CD4-positive, alpha-beta T cell (primary cell): ENCODE data around the gene FDXACB1. TPM values are rescaled to one million over a fixed set of nuclear protein-coding genes. Genes with fewer than 3 reads are reported as not detected.

Source experiments
- ATAC-seq: fragments of 200-7000 bp; cut with Tn5 transposase; one replicate; pipeline ENCODE4 v1.10.0; 2022; ENCODE audit warnings: mild to moderate bottlenecking; ENCODE audit not compliant: poor library complexity
- CTCF ChIA-PET: fragments of 350-600 bp; sonication (Branson Sonifier 250); formaldehyde crosslinking; loops from one replicate; lab custom pipeline; 2021; ENCODE audit warnings: antibody characterized with exemption, inconsistent platforms; lab: Charles Lee
- POLR2A ChIA-PET: fragments of 350-600 bp; sonication (Branson Sonifier 250); formaldehyde crosslinking; loops from one replicate; lab custom pipeline; 2021; ENCODE audit warnings: antibody characterized with exemption, inconsistent platforms; lab: Charles Lee
- DNase-seq, 14 experiments: peaks; one replicate each; pipeline ENCODE4 v3.0.0-alpha.2; 2013 to 2020; ENCODE audit warnings: mixed read lengths in 2 of 14
- H3K27ac ChIP-seq, 2 donors: one replicate each; pipeline versions ENCODE4 v1.5.1 to v1.7.0; 2013; ENCODE audit warnings: low read length in 2 of 2, low read depth in 1 of 2, mild to moderate bottlenecking in 1 of 2
- H3K27me3 ChIP-seq, 2 experiments: 1 replicate in 1 of 2; 2 replicates in 1 of 2; pipeline versions ENCODE4 v1.6.1 to v1.7.0; 2013; ENCODE audit warnings: low read length in 2 of 2, control low read depth in 1 of 2, mild to moderate bottlenecking in 1 of 2, moderate library complexity in 1 of 2; ENCODE audit not compliant: insufficient read depth in 2 of 2, control insufficient read depth in 1 of 2
- H3K36me3 ChIP-seq: one replicate; pipeline ENCODE4 v1.6.1; 2013; ENCODE audit warnings: low read length, control low read depth; ENCODE audit not compliant: insufficient read depth
- H3K4me1 ChIP-seq: one replicate; pipeline ENCODE4 v1.6.1; 2013; ENCODE audit warnings: low read length, control low read depth; ENCODE audit not compliant: insufficient read depth
- H3K4me3 ChIP-seq: one replicate; pipeline ENCODE4 v1.5.1; 2013; ENCODE audit warnings: mild to moderate bottlenecking, low read length, moderate library complexity
- H3K9me3 ChIP-seq, 2 experiments: 1 replicate in 1 of 2; 2 replicates in 1 of 2; pipeline versions ENCODE4 v1.6.1 to v1.7.0; 2013; ENCODE audit warnings: low read length in 2 of 2, mild to moderate bottlenecking in 2 of 2, control low read depth in 1 of 2, moderate library complexity in 1 of 2; ENCODE audit not compliant: control insufficient read depth in 1 of 2, insufficient read depth in 1 of 2
- H3K27ac Mint-ChIP-seq: one replicate; pipeline ENCODE4 v1.8.0; 2020; ENCODE audit warnings: mixed read lengths
- H3K27me3 Mint-ChIP-seq: one replicate; pipeline ENCODE4 v1.8.0; 2021; ENCODE audit warnings: mixed read lengths
- H3K36me3 Mint-ChIP-seq: one replicate; pipeline ENCODE4 v1.8.0; 2021; ENCODE audit warnings: low read depth, mixed read lengths
- H3K4me1 Mint-ChIP-seq: one replicate; pipeline ENCODE4 v1.8.0; 2021; ENCODE audit warnings: low read depth, mixed read lengths
- H3K4me3 Mint-ChIP-seq: one replicate; pipeline ENCODE4 v1.8.0; 2020; ENCODE audit warnings: mild to moderate bottlenecking, mixed read lengths
- H3K9me3 Mint-ChIP-seq: one replicate; pipeline ENCODE4 v1.8.0; 2020; ENCODE audit warnings: mixed read lengths
- intact Hi-C, 2 experiments: fragments of 100-400 bp; cut with DNase I in 1 of 2; cut with micrococcal nuclease in 1 of 2; formaldehyde crosslinking; loops; one replicate each; pipeline versions ENCODE4 v1.15.1 to v1.9.0; 2023 to 2025; cut with DNase I, micrococcal nuclease
- total RNA-seq, 174 experiments: library from RNA in 2 of 174; stranded (reverse) in 2 of 174; gene quantifications; one replicate each; pipeline ENCODE4 v1.2.3 and lab custom pipeline; 2021 to 2026
- TF ChIP-seq, protein P1 (sequence below): fragments of 200-600 bp; IDR thresholded peaks from one replicate; pipeline ENCODE4 v1.8.0; 2022; ENCODE audit warnings: antibody characterized with exemption, mild to moderate bottlenecking

The FDXACB1 gene
- total RNA-seq, 2 experiments from 2014 or later, result 3.4 to 3.9 TPM

DNA sequence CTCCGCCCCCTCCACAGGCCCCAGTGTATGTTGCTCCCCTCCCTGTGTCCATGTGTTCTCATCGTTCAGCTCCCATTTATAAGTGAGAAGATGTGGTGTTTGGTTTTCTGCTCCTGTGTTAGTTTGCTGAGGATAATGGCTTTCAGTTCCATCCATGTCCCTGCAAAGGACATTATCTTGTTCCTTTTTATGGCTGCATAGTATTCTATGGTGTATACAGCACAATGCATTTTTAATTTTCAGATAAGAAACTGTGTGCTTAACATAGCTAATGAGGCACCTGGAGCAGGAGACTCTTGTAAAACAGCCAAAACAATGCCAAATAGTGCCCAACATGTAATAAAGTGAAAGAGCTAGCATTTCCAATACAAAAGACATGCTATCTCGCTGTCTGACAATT is 29.3 kb downstream of the FDXACB1 start:
- CTCF ChIA-PET, result no interaction called here
- H3K4me3 ChIP-seq, result no peak overlapping the region
- no peak overlapping the region for H3K27ac ChIP-seq
- Mint-ChIP-seq H3K9me3 (no peaks in the 10 kb centered on the region), H3K36me3 (peaks cover 77% of the 10 kb centered on the region), H3K27ac (no peak overlapping the region), H3K27me3 (no peaks in the 10 kb centered on the region), H3K4me3 (no peak overlapping the region), H3K4me1 (no peaks in the 10 kb centered on the region)
- no peaks in the 10 kb centered on the region for H3K4me1 ChIP-seq
- H3K9me3 ChIP-seq, result no peaks in the 10 kb centered on the region
- DNase-seq, result no peak
- TF ChIP-seq, protein P1, sequence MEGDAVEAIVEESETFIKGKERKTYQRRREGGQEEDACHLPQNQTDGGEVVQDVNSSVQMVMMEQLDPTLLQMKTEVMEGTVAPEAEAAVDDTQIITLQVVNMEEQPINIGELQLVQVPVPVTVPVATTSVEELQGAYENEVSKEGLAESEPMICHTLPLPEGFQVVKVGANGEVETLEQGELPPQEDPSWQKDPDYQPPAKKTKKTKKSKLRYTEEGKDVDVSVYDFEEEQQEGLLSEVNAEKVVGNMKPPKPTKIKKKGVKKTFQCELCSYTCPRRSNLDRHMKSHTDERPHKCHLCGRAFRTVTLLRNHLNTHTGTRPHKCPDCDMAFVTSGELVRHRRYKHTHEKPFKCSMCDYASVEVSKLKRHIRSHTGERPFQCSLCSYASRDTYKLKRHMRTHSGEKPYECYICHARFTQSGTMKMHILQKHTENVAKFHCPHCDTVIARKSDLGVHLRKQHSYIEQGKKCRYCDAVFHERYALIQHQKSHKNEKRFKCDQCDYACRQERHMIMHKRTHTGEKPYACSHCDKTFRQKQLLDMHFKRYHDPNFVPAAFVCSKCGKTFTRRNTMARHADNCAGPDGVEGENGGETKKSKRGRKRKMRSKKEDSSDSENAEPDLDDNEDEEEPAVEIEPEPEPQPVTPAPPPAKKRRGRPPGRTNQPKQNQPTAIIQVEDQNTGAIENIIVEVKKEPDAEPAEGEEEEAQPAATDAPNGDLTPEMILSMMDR, result no peak
- intact Hi-C loops, result no loop called here
- ATAC-seq, result no peak
- POLR2A ChIA-PET, result interaction anchor here (1.5 kb wide), 1 partner anchor 17 kb away, joined by 3 read pairs; no protein-coding TSS in a partner anchor
- no peaks in the 10 kb centered on the region for H3K27me3 ChIP-seq
- peaks cover 59% of the 10 kb centered on the region for H3K36me3 ChIP-seq

DNA sequence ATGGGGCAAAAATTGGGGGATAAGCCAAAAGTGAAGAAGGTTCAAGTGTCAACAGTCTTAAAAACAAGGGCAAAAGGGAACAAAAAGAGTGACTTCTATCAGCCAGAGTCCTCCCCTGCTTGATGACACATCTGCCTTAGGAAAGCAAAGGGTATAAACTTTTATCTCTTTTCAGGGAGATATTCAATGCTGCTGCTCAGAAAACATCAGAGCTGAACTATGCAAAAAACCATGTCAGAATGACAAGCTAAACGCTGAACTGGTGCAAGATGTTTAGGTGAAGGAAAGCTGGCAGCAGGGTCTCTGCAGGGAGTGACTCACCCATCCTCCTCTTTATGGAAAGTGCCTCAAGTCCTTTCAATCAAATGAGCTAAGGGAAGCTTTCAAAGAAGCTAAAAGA is 32.3 kb downstream of the FDXACB1 start:
- ChIA-PET CTCF (interaction anchor here (1.4 kb wide), 1 partner anchor 69 kb away, joined by 4 read pairs; no protein-coding TSS in a partner anchor), POLR2A (no interaction called here)
- Mint-ChIP-seq H3K27me3 (no peaks in the 10 kb centered on the region), H3K4me1 (peaks cover under 1% of the 10 kb centered on the region), H3K4me3 (no peak overlapping the region), H3K27ac (no peak overlapping the region), H3K9me3 (no peaks in the 10 kb centered on the region), H3K36me3 (peaks cover 66% of the 10 kb centered on the region)
- TF ChIP-seq, protein P1, result no peak
- H3K4me3 ChIP-seq, result no peak overlapping the region
- no peaks in the 10 kb centered on the region for H3K9me3 ChIP-seq
- H3K27ac ChIP-seq, result no peak overlapping the region
- no peak for ATAC-seq
- no peak for DNase-seq
- no peaks in the 10 kb centered on the region for H3K4me1 ChIP-seq
- H3K36me3 ChIP-seq, result peaks cover 45% of the 10 kb centered on the region
- no peaks in the 10 kb centered on the region for H3K27me3 ChIP-seq
- intact Hi-C loops, result no loop called here

DNA sequence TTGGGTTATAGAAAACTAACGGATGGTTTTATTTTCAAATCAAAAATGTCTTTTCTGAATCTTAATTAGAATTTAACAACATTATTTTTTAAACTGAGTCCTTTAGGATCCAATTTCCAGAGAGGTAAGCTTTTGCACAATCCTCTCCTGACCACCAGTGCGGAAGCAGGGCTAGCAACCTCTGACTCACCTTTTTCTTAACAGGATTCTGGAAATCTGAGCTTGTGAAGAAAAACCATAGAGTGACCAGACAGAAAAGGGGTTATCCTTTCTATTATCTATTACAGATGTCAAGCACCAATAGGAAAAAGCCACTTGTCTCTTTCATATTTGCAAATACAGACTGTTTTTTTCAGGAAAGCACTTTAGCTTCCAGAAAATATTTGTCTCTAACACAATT is 32.9 kb downstream of the FDXACB1 start:
- Mint-ChIP-seq H3K4me1 (peaks cover 5% of the 10 kb centered on the region), H3K27me3 (no peaks in the 10 kb centered on the region), H3K9me3 (no peaks in the 10 kb centered on the region), H3K27ac (no peak overlapping the region), H3K4me3 (no peak overlapping the region), H3K36me3 (peaks cover 66% of the 10 kb centered on the region)
- intact Hi-C loops, result no loop called here
- Histone ChIP-seq H3K4me3 (no peak overlapping the region), H3K36me3 (peaks cover 44% of the 10 kb centered on the region), H3K27ac (no peak overlapping the region), H3K27me3 (no peaks in the 10 kb centered on the region), H3K9me3 (no peaks in the 10 kb centered on the region), H3K4me1 (no peaks in the 10 kb centered on the region)
- POLR2A ChIA-PET, result no interaction called here
- TF ChIP-seq, protein P1, result no peak
- ATAC-seq (no peak), DNase-seq (no peak)
- CTCF ChIA-PET, result interaction anchor here (1.4 kb wide), 1 partner anchor 68 kb away, joined by 4 read pairs; no protein-coding TSS in a partner anchor
